GOT3 (cell line): ENCODE measurements around the gene DNAJC4.
A peak's percentile ranks its signal among the peaks of the same experiment; 100 is the strongest.

Experiments
- DNase-seq: peaks from one replicate; lab custom pipeline; 2025; ENCODE audit warnings: mixed read lengths; lab: John Stamatoyannopoulos, UW

The DNAJC4 gene

GRCh38 chr11:64208086-64208795, 22.1 kb upstream of the DNAJC4 start:
- DNase-seq, result no peak

- no peak for DNase-seq
These were observed 21.4 kb upstream of the DNAJC4 start for GRCh38 chr11:64208796-64209562.

GRCh38 chr11:64209563-64209843, 20.8 kb upstream of the DNAJC4 start:
- no peak for DNase-seq

GRCh38 chr11:64210301-64211020, 19.9 kb upstream of the DNAJC4 start:
- no peak for DNase-seq

- DNase-seq, result no peak
These were observed 19.0 kb upstream of the DNAJC4 start for GRCh38 chr11:64211181-64211872.

- no peak for DNase-seq
These were observed 13.5 kb upstream of the DNAJC4 start for GRCh38 chr11:64216879-64217278.

- no peak for DNase-seq
These were observed 11.6 kb upstream of the DNAJC4 start for GRCh38 chr11:64218628-64219353.

- no peak for DNase-seq
These were observed 11.0 kb upstream of the DNAJC4 start for GRCh38 chr11:64219354-64219684.

- DNase-seq, result no peak
These were observed 10.6 kb upstream of the DNAJC4 start for GRCh38 chr11:64219755-64220154.

- DNase-seq, result no peak
These were observed 10.1 kb upstream of the DNAJC4 start for GRCh38 chr11:64220271-64220670.

GRCh38 chr11:64220798-64221197, 9.6 kb upstream of the DNAJC4 start:
- DNase-seq, result no peak

GRCh38 chr11:64222651-64223000, 7.7 kb upstream of the DNAJC4 start:
- DNase-seq, result no peak

GRCh38 chr11:64223001-64223651, 7.2 kb upstream of the DNAJC4 start:
- DNase-seq, result no peak

GRCh38 chr11:64224151-64224890, 6.0 kb upstream of the DNAJC4 start:
- no peak for DNase-seq

- DNase-seq, result no peak
These were observed 5.3 kb upstream of the DNAJC4 start for GRCh38 chr11:64224891-64225607.

GRCh38 chr11:64225608-64226506, 4.5 kb upstream of the DNAJC4 start, which contains the start of the genes NUDT22 and TRPT1:
Gene NUDT22, plus strand, starts transcription at chr11:64226274. Its CDS starts 379 bp downstream, at chr11:64226653.
Gene TRPT1, minus strand, starts transcription at chr11:64226186. Its CDS starts 326 bp downstream, at chr11:64225860.
- DNase-seq, result peak; percentile 58

- DNase-seq, result no peak
These were observed 3.8 kb upstream of the DNAJC4 start for GRCh38 chr11:64226507-64227051.

- no peak for DNase-seq
These were observed 2.9 kb upstream of the DNAJC4 start for GRCh38 chr11:64227405-64227956.
